ACHN (cell line): ENCODE data around the gene ABCG8.

Experiments
- DNase-seq: peaks from one replicate; pipeline ENCODE4 v3.0.0-alpha.2; 2015
- in situ Hi-C: cut with HindIII; loops from 2 replicates; pipeline ENCODE4 v1.10.0; 2017; ENCODE audit warnings: low sequenced_read_pairs, low pct_ligation_motif_present, low pct_unique_long_range_greater_than_20kb

The ABCG8 gene

DNA sequence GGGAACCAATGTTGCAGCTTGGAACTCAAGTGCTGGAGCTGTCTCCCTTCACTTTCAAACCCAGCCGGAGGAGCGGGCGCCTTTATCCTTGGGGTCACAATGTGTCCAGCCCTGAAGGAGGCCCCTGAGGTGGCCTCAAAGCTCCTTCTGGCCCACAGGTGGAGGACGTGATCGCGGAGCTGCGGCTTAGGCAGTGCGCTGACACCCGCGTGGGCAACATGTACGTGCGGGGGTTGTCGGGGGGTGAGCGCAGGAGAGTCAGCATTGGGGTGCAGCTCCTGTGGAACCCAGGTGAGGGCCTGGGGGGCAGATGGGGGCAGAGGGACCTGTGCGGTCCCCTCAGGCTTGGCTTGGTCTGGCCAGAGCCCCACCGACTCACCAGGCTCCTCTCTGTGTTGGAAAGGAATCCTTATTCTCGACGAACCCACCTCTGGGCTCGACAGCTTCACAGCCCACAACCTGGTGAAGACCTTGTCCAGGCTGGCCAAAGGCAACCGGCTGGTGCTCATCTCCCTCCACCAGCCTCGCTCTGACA, 13.5 kb downstream of the ABCG8 start:
- in situ Hi-C loops, result no loop called here
- DNase-seq, result no peak

DNA sequence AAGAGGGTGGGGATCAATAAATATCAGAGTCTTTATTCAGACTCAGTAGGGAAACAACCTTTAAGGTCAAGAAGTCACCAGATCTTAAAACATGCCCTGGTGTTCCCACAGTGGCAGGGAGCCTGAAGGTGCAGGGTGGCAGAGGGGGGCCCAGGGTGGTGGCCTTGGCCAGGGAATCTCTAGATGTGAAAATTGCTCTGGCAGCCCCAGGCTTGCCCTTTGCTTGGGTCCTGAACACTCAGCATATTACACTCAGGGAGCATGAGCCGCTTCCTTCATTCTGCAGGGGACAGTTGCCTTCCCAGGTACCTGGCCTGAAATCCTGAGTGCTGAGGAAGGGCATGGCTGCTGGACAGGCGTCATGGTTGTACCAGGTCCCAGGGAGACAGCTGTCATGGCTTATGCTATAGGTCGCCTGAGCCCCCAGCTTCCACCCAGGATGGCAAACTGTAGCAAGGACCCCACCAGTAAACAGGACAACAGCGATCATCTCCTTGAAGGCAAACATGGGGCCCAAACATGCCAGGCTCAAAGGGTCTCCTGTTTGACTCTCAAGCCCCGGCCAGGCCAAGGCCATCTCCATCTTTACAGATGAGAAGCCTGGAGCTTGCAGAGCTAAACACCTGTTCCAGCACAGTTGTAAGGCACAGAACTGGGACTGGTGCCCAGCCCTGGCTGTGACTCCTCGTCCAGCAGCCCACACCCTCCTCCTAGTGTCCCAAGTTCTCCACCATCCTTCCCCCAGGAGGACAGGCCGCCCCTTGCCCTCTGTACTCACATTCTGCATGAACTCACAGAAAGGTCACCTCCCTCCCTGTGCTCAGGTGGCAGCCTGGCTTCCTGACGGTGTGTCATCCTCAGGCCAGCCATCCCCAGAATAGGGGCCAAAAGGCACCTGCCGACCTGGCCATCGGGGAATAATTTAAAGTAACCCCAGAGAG, 14.6 kb downstream of the ABCG8 start:
- in situ Hi-C loops, result no loop called here
- DNase-seq, result no peak

DNA sequence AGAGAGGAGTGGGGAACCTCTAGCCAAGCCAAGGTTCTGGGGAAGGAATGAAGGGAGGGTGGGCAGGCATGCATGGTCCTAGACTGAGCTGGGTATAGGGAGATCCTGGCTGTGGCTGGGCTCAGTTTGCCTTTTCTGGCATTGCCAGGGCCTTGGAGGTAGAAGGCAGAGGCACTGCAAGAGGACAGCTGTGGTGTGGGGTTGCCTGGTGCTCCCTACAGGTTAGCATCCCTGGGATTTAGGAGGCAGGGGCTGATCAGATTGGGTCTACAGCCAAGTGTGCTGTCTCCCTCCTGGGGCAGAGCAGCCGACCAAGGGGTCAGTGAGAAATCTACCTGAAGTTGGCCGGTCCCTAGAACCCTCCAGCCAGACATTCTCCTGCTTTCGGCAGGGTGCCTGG, 15.9 kb downstream of the ABCG8 start:
- in situ Hi-C loops, result no loop called here
- DNase-seq, result no peak

DNA sequence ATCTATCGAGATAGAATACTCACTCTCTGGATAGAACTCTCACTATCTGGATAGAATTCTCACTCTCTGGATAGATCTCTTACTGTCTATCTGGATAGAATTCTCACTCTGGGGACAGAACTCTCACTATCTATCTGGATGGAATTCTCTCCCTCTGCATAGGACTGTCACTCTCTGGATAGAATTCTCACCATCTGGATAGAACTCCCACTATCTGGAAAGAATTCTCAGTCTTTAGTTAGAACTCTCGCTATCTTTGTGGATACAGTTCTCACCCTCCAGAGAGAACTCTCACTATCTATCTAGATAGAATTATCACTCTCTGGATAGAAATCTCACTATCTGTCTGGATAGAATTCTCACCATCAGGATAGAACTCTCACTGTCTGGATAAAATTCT, 16.5 kb downstream of the ABCG8 start:
- in situ Hi-C loops, result no loop called here
- DNase-seq, result no peak

DNA sequence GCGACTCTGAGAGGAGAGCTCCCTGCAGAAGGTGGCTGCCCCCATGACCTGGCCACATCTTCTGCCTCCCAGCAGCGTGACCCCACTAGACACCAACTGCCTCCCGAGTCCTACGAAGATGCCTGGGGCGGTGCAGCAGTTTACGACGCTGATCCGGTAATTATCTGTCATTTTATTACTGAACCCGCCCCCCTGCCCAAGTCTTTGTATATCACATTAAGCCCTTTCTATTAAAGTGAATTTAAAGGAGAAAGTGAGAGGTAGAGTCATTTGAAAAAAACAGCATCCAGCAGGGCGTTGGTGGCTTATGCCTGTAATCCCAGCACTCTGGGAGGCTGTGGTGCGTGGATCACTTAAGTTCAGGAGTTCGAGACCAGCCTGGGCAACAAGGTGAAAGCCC, 33.4 kb downstream of the ABCG8 start:
- DNase-seq, result no peak
- in situ Hi-C loops, result no loop called here

DNA sequence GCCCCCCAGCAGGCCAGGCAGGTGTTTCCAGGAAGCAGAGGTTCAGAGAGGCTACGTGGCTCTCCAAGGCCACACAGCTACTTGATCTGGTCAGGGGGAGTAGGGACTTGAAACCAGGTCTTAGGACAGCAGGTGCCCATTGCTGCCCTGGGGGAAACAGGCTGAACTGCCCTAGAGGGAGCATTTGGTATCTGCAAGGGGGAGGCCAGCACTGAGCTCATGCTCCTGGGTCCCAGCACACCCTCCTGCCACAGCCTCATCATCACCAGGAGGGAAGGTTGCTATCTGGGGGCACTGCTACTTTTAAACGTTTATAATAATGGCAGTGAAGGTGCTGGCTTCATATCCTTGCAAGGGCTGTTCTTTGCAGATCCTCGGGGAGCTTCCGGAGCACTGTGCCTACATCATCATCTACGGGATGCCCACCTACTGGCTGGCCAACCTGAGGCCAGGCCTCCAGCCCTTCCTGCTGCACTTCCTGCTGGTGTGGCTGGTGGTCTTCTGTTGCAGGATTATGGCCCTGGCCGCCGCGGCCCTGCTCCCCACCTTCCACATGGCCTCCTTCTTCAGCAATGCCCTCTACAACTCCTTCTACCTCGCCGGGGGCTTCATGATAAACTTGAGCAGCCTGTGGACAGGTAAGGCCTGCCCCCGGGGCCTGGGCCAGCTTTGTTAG, 36.1 kb downstream of the ABCG8 start:
- DNase-seq, result no peak
- in situ Hi-C loops, result no loop called here

DNA sequence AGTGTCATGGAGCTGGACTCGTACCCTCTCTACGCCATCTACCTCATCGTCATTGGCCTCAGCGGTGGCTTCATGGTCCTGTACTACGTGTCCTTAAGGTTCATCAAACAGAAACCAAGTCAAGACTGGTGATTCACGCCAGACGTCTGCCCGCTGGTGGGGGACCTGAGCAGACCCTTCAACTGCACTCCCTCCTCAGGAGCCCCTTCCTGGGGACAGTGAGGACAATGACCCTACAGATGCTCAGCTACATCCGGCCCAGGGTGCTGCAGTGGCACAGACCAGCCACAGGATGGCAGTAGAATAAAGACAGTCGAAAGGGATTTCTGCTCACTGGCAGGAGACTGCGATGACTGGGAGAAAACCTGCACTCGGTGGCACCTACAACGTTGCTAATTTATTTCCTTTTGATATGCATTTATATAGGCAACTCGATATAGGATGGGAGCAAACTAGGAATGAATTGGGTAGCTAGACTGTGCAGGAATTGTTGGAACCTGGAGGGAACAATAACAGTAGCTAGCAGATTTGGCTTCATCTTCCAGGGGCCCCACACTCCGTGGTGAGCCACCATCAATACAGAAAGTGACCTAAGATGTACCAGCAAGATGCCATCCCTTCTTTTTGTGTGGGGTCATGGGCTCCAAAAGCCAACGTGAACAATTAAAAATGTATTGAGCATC, 39.2 kb downstream of the ABCG8 start:
- in situ Hi-C loops, result no loop called here

DNA sequence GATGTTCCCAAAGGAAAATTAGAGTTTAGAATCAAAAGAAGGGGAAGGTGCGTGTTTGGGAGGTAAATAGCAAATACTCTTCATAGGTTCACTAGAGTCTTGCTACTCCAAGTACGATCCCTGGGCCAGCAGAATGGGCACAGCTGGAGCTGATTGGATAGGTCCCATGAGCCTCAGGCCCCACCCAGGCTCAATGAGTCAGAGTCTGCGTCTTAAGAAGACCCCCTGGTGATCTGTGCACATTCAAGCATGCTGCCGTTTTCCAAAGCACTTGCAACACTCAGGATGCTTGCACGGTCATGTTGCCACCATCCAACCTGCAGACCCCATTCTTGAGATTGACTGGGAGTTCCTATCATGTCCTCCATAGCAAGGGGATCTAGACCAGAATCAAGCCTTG, 40.5 kb downstream of the ABCG8 start:
- in situ Hi-C loops, result no loop called here
- DNase-seq, result no peak

More for the DNA sequence above, 39.2 kb downstream of the ABCG8 start:
- DNase-seq, result peak; percentile 67

DNA sequence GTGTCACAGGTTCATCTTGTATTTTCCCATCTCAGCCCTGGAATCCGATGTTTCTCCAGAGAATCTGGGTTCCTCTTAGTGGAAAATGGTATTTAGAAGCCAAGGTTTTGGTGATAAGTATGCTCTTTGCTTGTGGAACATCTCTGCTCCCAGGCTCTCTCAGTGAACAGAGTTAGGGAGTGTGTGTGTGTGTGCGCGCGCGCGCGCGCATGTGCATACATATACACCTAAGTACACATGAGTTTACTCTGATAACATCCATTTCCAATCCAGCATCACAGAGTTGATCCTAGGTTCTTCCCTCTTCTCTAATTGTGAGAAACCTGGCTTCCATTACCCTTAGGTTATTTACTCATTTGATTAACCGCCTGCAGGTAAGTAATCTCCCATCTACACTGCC, 41.7 kb downstream of the ABCG8 start:
- in situ Hi-C loops, result no loop called here
- no peak for DNase-seq

DNA sequence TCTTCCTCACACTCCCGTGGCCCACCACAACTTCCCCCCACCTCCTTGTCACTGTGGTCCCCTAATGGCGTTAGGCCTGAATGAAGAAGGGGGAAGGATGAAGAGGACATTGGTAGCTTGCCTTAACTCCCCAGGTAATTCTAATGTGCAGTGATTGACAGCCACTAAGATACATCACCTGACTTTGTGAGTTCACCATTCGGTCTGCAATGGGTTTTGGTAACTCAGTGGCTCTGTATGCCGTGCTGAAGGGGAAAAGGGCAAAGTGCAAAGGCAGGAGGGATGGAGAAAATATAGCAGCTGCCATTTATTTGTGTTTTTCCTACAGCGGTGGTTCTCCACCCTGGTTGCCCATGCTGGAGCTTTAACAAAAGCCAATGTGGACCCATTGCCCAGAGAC, 42.2 kb downstream of the ABCG8 start:
- in situ Hi-C loops, result no loop called here
- DNase-seq, result no peak

DNA sequence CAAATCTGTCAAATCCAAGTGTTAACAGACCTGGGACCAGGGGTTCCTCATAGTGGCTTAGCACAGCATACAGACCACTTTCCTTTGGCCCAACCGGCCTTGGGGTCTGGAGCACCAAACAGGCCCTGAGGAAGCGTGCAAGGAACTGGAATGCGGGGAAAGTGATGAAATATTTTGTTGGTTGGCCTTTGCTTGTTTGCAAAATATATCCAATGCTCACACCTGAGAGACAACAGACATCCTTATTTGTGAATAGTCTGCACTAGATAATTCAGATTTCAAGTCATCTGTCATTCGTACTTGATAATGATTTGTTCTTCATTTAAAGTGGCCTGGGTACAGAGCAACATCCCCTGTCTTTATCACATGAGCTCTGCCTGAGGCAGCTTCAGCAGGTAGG, 43.5 kb downstream of the ABCG8 start:
- no peak for DNase-seq
- in situ Hi-C loops, result no loop called here

DNA sequence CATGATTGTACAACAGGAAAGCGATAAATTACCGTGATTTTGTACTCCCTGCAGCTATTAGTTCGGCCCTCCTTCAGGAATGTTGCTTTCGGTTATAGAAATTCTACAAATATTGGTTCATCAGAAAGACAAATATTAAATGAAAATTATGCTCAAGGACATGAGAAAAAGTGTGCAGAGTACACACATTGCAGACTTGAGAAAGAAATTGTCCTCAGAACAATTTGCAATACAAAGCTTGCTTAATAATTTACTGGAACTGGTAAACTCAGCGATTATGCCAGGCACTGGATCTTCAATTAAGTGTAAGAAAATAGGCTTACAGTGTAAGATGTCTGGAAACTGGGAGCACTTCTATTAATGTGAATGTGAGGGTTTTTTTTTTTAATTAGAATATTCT, 45.9 kb downstream of the ABCG8 start:
- in situ Hi-C loops, result no loop called here
- no peak for DNase-seq

DNA sequence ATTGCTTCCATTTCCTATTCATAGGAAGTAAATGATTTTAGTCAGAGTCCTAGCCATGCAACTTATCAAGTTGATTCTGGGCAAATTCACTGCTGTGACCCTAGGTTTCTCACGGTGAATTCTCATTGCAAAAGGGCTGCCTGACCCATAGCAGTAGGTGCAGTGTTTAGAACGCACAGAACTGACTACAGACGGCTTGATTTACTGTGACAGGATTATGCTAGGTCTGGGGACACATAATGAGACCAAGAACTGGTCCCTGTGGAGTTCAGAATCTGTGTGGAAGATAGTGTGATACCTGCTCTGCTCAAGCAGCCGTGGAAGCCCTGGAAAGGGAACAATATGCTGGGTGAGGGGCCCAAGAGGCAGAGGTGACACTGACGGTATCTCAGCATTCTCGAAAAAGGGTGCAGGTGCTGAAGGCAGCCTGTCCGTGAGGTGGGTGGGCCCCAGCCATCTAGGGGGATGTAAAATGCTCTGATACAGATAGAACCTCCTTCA, 46.4 kb downstream of the ABCG8 start:
- DNase-seq, result no peak
- in situ Hi-C loops, result no loop called here

DNA sequence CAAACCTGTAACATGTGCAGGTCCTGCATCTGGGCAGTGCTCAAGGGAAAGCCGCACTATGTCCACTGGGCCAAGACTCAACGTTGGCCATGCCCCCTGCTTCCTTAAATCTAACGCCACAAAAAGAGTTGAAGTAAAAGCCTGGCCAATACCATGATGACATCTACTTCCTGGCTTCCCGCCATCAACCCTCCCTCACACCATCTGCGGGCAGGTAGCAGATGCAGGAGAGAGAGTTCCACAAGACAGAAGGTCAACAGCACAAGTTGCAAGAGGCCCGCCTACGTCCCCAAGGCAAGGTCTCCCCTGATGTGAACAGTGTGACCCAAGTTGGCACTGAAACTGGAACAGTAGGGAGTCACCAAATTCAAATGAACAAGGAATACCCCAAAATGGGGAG, 48.4 kb downstream of the ABCG8 start:
- no peak for DNase-seq
- in situ Hi-C loops, result no loop called here

DNA sequence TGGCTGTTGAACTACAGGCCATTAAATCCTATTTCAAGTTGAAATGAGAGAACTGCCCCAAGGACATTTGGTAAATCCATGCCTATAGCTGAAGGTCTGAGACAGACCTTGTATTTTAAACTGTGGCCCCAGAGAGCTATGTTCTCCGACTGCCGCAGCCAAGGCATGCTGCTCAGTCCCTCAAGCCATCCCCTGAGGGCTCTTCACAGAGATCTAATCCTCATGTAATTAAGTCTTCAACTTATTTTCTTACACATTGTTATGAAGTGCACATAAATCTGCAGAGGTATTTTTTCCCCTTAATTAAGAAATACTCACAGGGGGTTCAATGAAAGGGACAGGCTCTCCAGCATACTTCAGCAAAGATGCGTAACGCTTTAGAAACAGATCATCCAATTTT, 50.6 kb downstream of the ABCG8 start:
- DNase-seq, result no peak
- in situ Hi-C loops, result no loop called here

DNA sequence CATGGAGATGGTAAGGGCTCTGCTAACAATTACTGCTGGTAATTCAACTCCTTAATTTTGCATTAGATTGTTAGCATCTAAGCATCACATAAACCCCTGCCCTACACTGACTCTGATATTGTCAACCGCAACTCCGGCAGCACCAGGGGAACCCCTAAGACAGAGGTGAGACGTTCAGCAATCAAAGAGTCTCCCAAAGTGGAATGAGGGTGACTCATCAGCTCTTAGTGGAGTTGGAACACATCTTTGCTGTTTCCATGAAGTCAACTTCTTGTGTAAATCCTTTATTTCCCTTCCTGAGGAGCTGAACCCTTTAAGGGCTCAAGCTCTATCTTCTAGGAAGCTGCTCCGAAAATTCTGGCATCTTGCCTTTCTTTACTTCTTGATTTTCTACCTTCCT, 52.1 kb downstream of the ABCG8 start:
- no peak for DNase-seq
- in situ Hi-C loops, result no loop called here

DNA sequence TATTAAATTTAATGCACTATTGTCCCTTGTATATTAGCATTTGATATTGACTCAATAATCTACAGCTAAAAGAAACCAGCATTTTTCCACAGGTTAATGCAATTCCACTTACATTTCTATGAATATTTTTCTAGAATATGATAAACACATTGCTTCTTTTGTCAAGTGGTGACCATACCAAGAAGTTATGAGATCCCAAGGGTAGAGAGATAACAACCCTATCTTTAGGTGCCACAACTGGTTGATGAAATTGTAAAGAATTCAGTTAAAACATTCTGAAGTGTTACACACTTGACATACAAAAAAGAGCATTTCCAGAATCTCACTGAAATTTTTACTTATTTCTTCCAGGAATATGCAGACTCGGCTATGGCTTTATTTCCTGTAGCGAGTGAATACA, 56.0 kb downstream of the ABCG8 start:
- in situ Hi-C loops, result no loop called here
- DNase-seq, result no peak

DNA sequence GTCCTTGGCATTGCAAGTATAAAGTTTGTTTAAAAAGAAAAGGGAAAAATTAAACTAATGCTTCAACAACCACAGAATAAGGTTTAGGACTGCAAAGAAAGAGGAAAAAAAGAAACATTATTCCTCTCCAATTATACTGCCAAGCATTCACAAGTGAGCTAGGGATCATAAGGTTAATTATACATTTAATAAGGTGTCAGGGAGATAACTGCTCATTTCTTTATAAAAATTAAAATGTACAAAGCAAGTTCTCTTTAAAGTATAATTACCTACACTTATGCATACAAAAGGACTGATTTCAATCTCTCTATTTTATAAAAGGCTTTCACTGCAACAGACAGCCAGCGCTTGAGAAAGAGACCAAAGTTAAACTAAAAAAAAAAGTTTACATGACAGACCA, 58.1 kb downstream of the ABCG8 start:
- in situ Hi-C loops, result no loop called here
- no peak for DNase-seq

DNA sequence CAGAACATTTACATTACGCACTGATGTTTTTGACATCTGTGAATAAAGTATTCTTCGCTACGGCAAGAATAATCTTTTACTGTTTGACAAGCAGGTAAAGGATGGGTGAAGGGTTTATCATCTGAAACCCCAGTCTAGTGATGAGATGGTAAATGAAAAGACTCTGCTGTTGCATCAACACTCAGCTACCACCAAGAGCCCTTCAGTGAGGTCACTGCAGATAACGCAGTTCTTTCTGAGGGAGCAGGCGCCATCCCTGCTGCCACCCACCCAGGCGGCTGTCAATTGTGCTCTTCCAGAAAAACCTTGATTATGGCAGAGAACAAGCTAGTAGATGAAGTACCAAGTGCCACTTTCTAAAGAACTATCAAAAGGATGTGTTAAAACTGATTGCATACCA, 58.7 kb downstream of the ABCG8 start:
- in situ Hi-C loops, result no loop called here
- no peak for DNase-seq
